IPS-18a (cell line): ENCODE results near the gene PAIP1.
"Not testable (repeated sequence)": the region's sequence is repeated elsewhere in the genome, so short reads cannot be mapped to it uniquely, and the experiment has no call there.

Experiments used
- H3K27ac ChIP-seq: one replicate; pipeline ENCODE4 v1.5.1; 2013; ENCODE audit warnings: low read length
- H3K27me3 ChIP-seq: one replicate; pipeline ENCODE4 v1.6.1; 2013; ENCODE audit warnings: mild to moderate bottlenecking, low read length; ENCODE audit not compliant: control insufficient read depth, insufficient read depth
- H3K36me3 ChIP-seq: one replicate; pipeline ENCODE4 v1.6.1; 2013; ENCODE audit warnings: low read depth, low read length; ENCODE audit not compliant: control insufficient read depth
- H3K4me1 ChIP-seq: one replicate; pipeline ENCODE4 v1.6.1; 2013; ENCODE audit warnings: low read depth, low read length; ENCODE audit not compliant: control insufficient read depth
- H3K4me3 ChIP-seq: one replicate; pipeline ENCODE4 v1.5.1; 2013; ENCODE audit warnings: low read length
- H3K9ac ChIP-seq: one replicate; pipeline ENCODE4 v1.6.1; 2013; ENCODE audit warnings: mild to moderate bottlenecking, low read length, moderate library complexity
- H3K9me3 ChIP-seq: one replicate; pipeline ENCODE4 v1.6.1; 2013; ENCODE audit warnings: low read depth, low read length; ENCODE audit not compliant: control insufficient read depth

PAIP1 gene

GRCh38 chr5:43514025-43514424 is 42.9 kb downstream of the PAIP1 start:
- peak overlapping the region; percentile 98 for H3K9ac ChIP-seq
- H3K9me3 ChIP-seq = no peaks in the 10 kb centered on the region
- peaks cover 4% of the 10 kb centered on the region for H3K36me3 ChIP-seq
- H3K4me3 ChIP-seq = peak overlapping the region; percentile 98
- no peaks in the 10 kb centered on the region for H3K27me3 ChIP-seq
- peak overlapping the region; percentile 95 for H3K27ac ChIP-seq
- no peaks in the 10 kb centered on the region for H3K4me1 ChIP-seq

- H3K9me3 ChIP-seq, H3K4me3 ChIP-seq, H3K27ac ChIP-seq, H3K4me1 ChIP-seq, H3K27me3 ChIP-seq, H3K9ac ChIP-seq: not testable (repeated sequence)
- peaks cover 20% of the 10 kb centered on the region for H3K36me3 ChIP-seq
These were observed 45.8 kb downstream of the PAIP1 start for GRCh38 chr5:43511062-43511461.

GRCh38 chr5:43498581-43498980 is 58.3 kb downstream of the PAIP1 start:
- no peak overlapping the region for H3K27ac ChIP-seq
- H3K36me3 ChIP-seq = peaks cover 14% of the 10 kb centered on the region
- no peaks in the 10 kb centered on the region for H3K27me3 ChIP-seq
- H3K9me3 ChIP-seq = no peaks in the 10 kb centered on the region
- H3K4me1 ChIP-seq = no peaks in the 10 kb centered on the region
- no peak overlapping the region for H3K4me3 ChIP-seq
- H3K9ac ChIP-seq = no peak overlapping the region

GRCh38 chr5:43497311-43498104 is 59.4 kb downstream of the PAIP1 start:
- no peaks in the 10 kb centered on the region for H3K9me3 ChIP-seq
- H3K4me1 ChIP-seq = no peaks in the 10 kb centered on the region

GRCh38 chr5:43491326-43491725 is 65.6 kb downstream of the PAIP1 start:
- peaks cover 29% of the 10 kb centered on the region for H3K36me3 ChIP-seq
- no peak overlapping the region for H3K4me3 ChIP-seq
- no peaks in the 10 kb centered on the region for H3K27me3 ChIP-seq

More at GRCh38 chr5:43497311-43498104, 59.4 kb downstream of the PAIP1 start:
- Histone ChIP-seq H3K36me3 (peaks cover 13% of the 10 kb centered on the region), H3K4me3 (no peak overlapping the region), H3K27ac (no peak overlapping the region), H3K9ac (no peak overlapping the region), H3K27me3 (no peaks in the 10 kb centered on the region)

GRCh38 chr5:43486353-43486752 is 70.5 kb downstream of the PAIP1 start:
- Histone ChIP-seq H3K9ac (no peak overlapping the region), H3K27ac (no peak overlapping the region), H3K4me1 (peaks cover 10% of the 10 kb centered on the region), H3K27me3 (no peaks in the 10 kb centered on the region), H3K36me3 (peaks cover 24% of the 10 kb centered on the region), H3K9me3 (no peaks in the 10 kb centered on the region), H3K4me3 (no peak overlapping the region)

More at GRCh38 chr5:43491326-43491725, 65.6 kb downstream of the PAIP1 start:
- Histone ChIP-seq H3K9me3 (no peaks in the 10 kb centered on the region), H3K4me1 (no peaks in the 10 kb centered on the region), H3K27ac (no peak overlapping the region), H3K9ac (no peak overlapping the region)

GRCh38 chr5:43485406-43485805 is 71.5 kb downstream of the PAIP1 start:
- H3K9ac ChIP-seq = no peak overlapping the region

GRCh38 chr5:43484106-43484849 is 72.6 kb downstream of the PAIP1 start:
- Histone ChIP-seq H3K4me1 (peaks cover 10% of the 10 kb centered on the region), H3K4me3 (peak overlapping the region; percentile 77), H3K27ac (peak overlapping the region; percentile 61), H3K9ac (peak overlapping the region; percentile 83), H3K36me3 (peaks cover 6% of the 10 kb centered on the region), H3K9me3 (no peaks in the 10 kb centered on the region), H3K27me3 (no peaks in the 10 kb centered on the region)

More at GRCh38 chr5:43485406-43485805, 71.5 kb downstream of the PAIP1 start:
- Histone ChIP-seq H3K4me3 (no peak overlapping the region), H3K4me1 (peaks cover 10% of the 10 kb centered on the region), H3K9me3 (no peaks in the 10 kb centered on the region), H3K27ac (no peak overlapping the region), H3K36me3 (peaks cover 17% of the 10 kb centered on the region), H3K27me3 (no peaks in the 10 kb centered on the region)

GRCh38 chr5:43483298-43484105 is 73.4 kb downstream of the PAIP1 start, which contains the start of gene TMEM267:
Gene TMEM267 (minus strand): TSS chr5:43483865. CDS start chr5:43453969, 29,896 bp downstream.
- Histone ChIP-seq H3K4me1 (peaks cover 10% of the 10 kb centered on the region), H3K27ac (peak within 1 kb of the TSS; percentile 61)

GRCh38 chr5:43482490-43483297 is 74.2 kb downstream of the PAIP1 start:
- Histone ChIP-seq H3K9ac (peak overlapping the region; percentile 83), H3K9me3 (no peaks in the 10 kb centered on the region), H3K4me1 (peaks cover 10% of the 10 kb centered on the region), H3K4me3 (peak overlapping the region; percentile 77), H3K36me3 (peaks cover under 1% of the 10 kb centered on the region), H3K27ac (no peak overlapping the region), H3K27me3 (no peaks in the 10 kb centered on the region)

More at GRCh38 chr5:43483298-43484105, 73.4 kb downstream of the PAIP1 start, which contains the start of gene TMEM267:
- H3K36me3 ChIP-seq = peaks cover 6% of the 10 kb centered on the region
- no peaks in the 10 kb centered on the region for H3K27me3 ChIP-seq
- peak within 1 kb of the TSS; percentile 77 for H3K4me3 ChIP-seq
- peak within 1 kb of the TSS; percentile 83 for H3K9ac ChIP-seq
- H3K9me3 ChIP-seq = no peaks in the 10 kb centered on the region
